Stomach smooth muscle (tissue), 2 donors: ENCODE measurements around the gene SPARCL1.
"Not testable (repeated sequence)": the region's sequence is repeated elsewhere in the genome, so short reads cannot be mapped to it uniquely, and the experiment has no call there.

ENCODE experiments used
- H3K27ac ChIP-seq: one replicate; pipeline ENCODE4 v1.7.0; 2013; ENCODE audit warnings: mild to moderate bottlenecking, low read length, inconsistent platforms
- H3K27me3 ChIP-seq, 2 donors: one replicate each; pipeline ENCODE4 v1.7.0; 2013; ENCODE audit warnings: low read length in 2 of 2; ENCODE audit not compliant: insufficient read depth in 2 of 2, control insufficient read depth in 1 of 2
- H3K36me3 ChIP-seq, 2 donors: one replicate each; pipeline ENCODE4 v1.7.0; 2013; ENCODE audit warnings: low read length in 2 of 2; ENCODE audit not compliant: control insufficient read depth in 2 of 2, insufficient read depth in 2 of 2
- H3K4me1 ChIP-seq: one replicate; pipeline ENCODE4 v1.7.0; 2013; ENCODE audit warnings: low read length; ENCODE audit not compliant: control insufficient read depth, insufficient read depth
- H3K4me3 ChIP-seq, 2 donors: one replicate each; pipeline ENCODE4 v1.7.0; 2013; ENCODE audit warnings: low read length in 2 of 2
- H3K9ac ChIP-seq, 2 donors: one replicate each; pipeline ENCODE4 v1.7.0; 2013; ENCODE audit warnings: low read length in 2 of 2, mild to moderate bottlenecking in 1 of 2
- H3K9me3 ChIP-seq, 2 donors: one replicate each; pipeline ENCODE4 v1.7.0; 2013; ENCODE audit warnings: low read length in 2 of 2; ENCODE audit not compliant: control insufficient read depth in 2 of 2
- donor health status: healthy.
- donor health status: Pancreatic carcinoma.

SPARCL1 gene

GRCh38 chr4:87500092-87500462 lies 29.1 kb downstream of the SPARCL1 start:
- peak overlapping the region; percentile 1 to 35 for H3K4me3 ChIP-seq
- H3K9ac ChIP-seq: peak overlapping the region in 1 of 2 donors; percentile 30
- peaks cover 4 to 17% of the 10 kb centered on the region in 2 donors for H3K36me3 ChIP-seq
- no peaks in the 10 kb centered on the region for H3K9me3 ChIP-seq
- peaks cover 15% of the 10 kb centered on the region for H3K4me1 ChIP-seq
- no peaks in the 10 kb centered on the region for H3K27me3 ChIP-seq
- peak overlapping the region; percentile 2 for H3K27ac ChIP-seq

- H3K36me3 ChIP-seq: peaks cover 8 to 16% of the 10 kb centered on the region in 2 donors
- H3K4me3 ChIP-seq: peak overlapping the region; percentile 1 to 35
- H3K27ac ChIP-seq: peak overlapping the region; percentile 2
- H3K9me3 ChIP-seq: no peaks in the 10 kb centered on the region
- H3K27me3 ChIP-seq: no peaks in the 10 kb centered on the region
- peak overlapping the region in 1 of 2 donors; percentile 30 for H3K9ac ChIP-seq
- peaks cover 15% of the 10 kb centered on the region for H3K4me1 ChIP-seq
Measured at GRCh38 chr4:87499403-87500091, 29.6 kb downstream of the SPARCL1 start.

- Histone ChIP-seq H3K4me3 (peak overlapping the region in 1 of 2 donors; percentile 16), H3K9me3 (no peaks in the 10 kb centered on the region), H3K9ac (peak overlapping the region in 1 of 2 donors; percentile 12), H3K27ac (peak overlapping the region; percentile 2), H3K27me3 (no peaks in the 10 kb centered on the region), H3K36me3 (peaks cover 19 to 26% of the 10 kb centered on the region in 2 donors), H3K4me1 (peaks cover 15% of the 10 kb centered on the region)
Measured at GRCh38 chr4:87498446-87498900, 30.7 kb downstream of the SPARCL1 start.

- Histone ChIP-seq H3K4me3 (no peak overlapping the region), H3K9ac (no peak overlapping the region), H3K9me3 (no peaks in the 10 kb centered on the region), H3K4me1 (peaks cover 23% of the 10 kb centered on the region), H3K36me3 (peaks cover 21 to 34% of the 10 kb centered on the region in 2 donors), H3K27me3 (no peaks in the 10 kb centered on the region), H3K27ac (peak overlapping the region; percentile 2)
Measured at GRCh38 chr4:87497578-87497977, 31.6 kb downstream of the SPARCL1 start.

GRCh38 chr4:87497159-87497558 lies 32.0 kb downstream of the SPARCL1 start:
- peak overlapping the region; percentile 2 for H3K27ac ChIP-seq
- peaks cover 23% of the 10 kb centered on the region for H3K4me1 ChIP-seq
- H3K36me3 ChIP-seq: peaks cover 25 to 38% of the 10 kb centered on the region in 2 donors
- no peak overlapping the region for H3K4me3 ChIP-seq
- no peaks in the 10 kb centered on the region for H3K9me3 ChIP-seq
- no peaks in the 10 kb centered on the region for H3K27me3 ChIP-seq
- no peak overlapping the region for H3K9ac ChIP-seq

- Histone ChIP-seq H3K36me3 (peaks cover 61 to 66% of the 10 kb centered on the region in 2 donors), H3K9me3 (no peaks in the 10 kb centered on the region), H3K27ac (peak overlapping the region; percentile 56), H3K9ac (no peak overlapping the region), H3K4me3 (no peak overlapping the region), H3K27me3 (no peaks in the 10 kb centered on the region), H3K4me1 (peaks cover 29% of the 10 kb centered on the region)
Measured at GRCh38 chr4:87493115-87493514, 36.1 kb downstream of the SPARCL1 start.

GRCh38 chr4:87491851-87492250 lies 37.3 kb downstream of the SPARCL1 start:
- H3K9me3 ChIP-seq, H3K9ac ChIP-seq, H3K27me3 ChIP-seq, H3K4me3 ChIP-seq: not testable (repeated sequence)
- Histone ChIP-seq H3K27ac (peak overlapping the region; percentile 56), H3K36me3 (peaks cover 65 to 69% of the 10 kb centered on the region in 2 donors), H3K4me1 (peaks cover 29% of the 10 kb centered on the region)

GRCh38 chr4:87491436-87491835 lies 37.7 kb downstream of the SPARCL1 start:
- peaks cover 63 to 64% of the 10 kb centered on the region in 2 donors for H3K36me3 ChIP-seq
- peak overlapping the region; percentile 24 for H3K27ac ChIP-seq
- H3K9ac ChIP-seq: no peak overlapping the region
- peaks cover 29% of the 10 kb centered on the region for H3K4me1 ChIP-seq
- no peaks in the 10 kb centered on the region for H3K9me3 ChIP-seq
- no peaks in the 10 kb centered on the region for H3K27me3 ChIP-seq
- H3K4me3 ChIP-seq: no peak overlapping the region

GRCh38 chr4:87490664-87491369 lies 38.4 kb downstream of the SPARCL1 start:
- Histone ChIP-seq H3K9me3 (no peaks in the 10 kb centered on the region), H3K4me1 (peaks cover 29% of the 10 kb centered on the region), H3K27ac (peak overlapping the region; percentile 24), H3K27me3 (no peaks in the 10 kb centered on the region), H3K9ac (no peak overlapping the region), H3K36me3 (peaks cover 60 to 63% of the 10 kb centered on the region in 2 donors), H3K4me3 (no peak overlapping the region)

- no peaks in the 10 kb centered on the region for H3K9me3 ChIP-seq
- H3K27me3 ChIP-seq: no peaks in the 10 kb centered on the region
- no peak overlapping the region for H3K4me3 ChIP-seq
- no peak overlapping the region for H3K9ac ChIP-seq
- peak overlapping the region; percentile 71 for H3K27ac ChIP-seq
- peaks cover 29% of the 10 kb centered on the region for H3K4me1 ChIP-seq
- H3K36me3 ChIP-seq: peaks cover 58 to 59% of the 10 kb centered on the region in 2 donors
Measured at GRCh38 chr4:87489678-87490077, 39.5 kb downstream of the SPARCL1 start.

GRCh38 chr4:87488666-87489065 lies 40.5 kb downstream of the SPARCL1 start:
- not testable (repeated sequence) for H3K27me3 ChIP-seq, H3K9me3 ChIP-seq, H3K9ac ChIP-seq, H3K4me3 ChIP-seq
- H3K36me3 ChIP-seq: peaks cover 48 to 50% of the 10 kb centered on the region in 2 donors
- peaks cover 24% of the 10 kb centered on the region for H3K4me1 ChIP-seq
- H3K27ac ChIP-seq: peak overlapping the region; percentile 71
